ENCODE data around the gene PHOX2B.
"Not testable (repeated sequence)": the region's sequence is repeated elsewhere in the genome, so short reads cannot be mapped to it uniquely, and the experiment has no call there.

Gene PHOX2B

DNA sequence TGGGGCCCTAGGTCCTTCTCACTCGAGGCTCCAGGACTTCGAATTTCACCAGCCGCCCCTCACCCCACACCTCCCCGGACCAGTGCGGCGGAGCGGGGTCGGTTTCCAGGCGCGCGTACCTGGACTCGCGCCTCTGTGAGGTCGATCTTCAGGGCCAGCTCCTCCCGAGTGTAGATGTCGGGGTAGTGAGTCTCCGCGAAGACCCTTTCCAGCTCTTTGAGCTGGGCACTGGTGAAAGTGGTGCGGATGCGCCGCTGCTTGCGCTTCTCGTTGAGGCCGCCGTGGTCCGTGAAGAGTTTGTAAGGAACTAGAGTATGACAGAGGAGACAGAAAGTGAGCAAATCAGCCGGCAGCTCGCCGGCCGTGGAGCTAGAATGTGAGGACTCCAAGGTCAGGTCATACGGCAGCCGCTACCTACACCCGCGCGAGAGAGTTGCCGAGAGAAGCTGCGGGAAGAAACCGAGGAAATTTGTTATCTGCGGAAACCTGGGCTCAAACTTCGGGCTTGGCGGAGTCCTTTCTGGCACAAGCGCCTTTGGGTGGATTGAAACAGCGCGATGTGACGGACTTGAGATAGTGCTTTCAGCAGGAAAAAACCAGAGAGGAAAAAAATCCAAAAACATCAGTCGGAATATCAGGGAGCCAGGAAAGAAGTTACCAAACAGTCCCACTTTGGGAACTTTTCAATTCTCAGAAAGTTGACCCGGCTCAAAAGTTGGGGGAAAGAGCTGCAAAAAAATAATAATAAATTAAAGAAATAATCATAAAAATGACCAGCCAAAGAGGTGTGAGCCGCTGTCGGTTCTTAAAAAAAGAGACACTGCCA, 1.1 kb downstream of the PHOX2B start:
- DNase-seq: no peak

GRCh38 chr4:41746440-41747229, 1.9 kb downstream of the PHOX2B start:
- no peak for DNase-seq

- DNase-seq: no peak
Measured at GRCh38 chr4:41746025-41746439, 2.5 kb downstream of the PHOX2B start.

DNA sequence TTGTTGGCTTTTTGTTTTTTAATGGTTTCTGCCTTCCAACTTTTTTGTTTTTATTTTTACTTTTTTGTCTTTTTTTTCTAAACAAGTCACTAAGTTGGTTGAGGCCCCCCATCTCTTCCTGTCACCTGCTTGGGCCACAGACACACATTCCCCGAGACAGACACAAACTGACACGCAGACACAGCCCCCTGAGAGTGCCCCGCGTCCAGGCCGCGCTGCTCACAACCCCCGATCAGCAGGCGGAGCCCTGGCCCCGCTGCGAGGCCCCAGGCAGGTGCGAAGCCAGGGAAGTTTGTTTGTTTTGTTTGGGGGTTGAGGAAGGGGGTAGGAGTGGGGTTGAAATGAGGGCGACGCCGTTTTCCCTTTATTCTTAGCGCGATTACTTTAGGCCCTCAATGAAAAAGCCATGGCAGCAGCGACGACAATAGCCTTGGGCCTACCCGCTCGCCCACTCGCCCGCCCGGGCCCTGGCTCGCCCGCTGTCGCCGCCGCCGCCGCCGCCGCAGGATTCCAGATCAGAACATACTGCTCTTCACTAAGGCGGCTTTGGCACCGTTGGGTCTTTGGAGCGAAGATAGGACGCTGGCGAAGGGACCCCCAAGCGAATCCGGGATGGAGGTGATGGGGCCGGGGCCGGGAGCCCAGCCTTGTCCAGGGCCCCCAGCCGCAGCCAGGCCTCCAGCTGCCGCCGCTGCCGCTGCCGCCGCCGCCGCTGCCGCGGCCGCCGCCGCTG, 3.1 kb downstream of the PHOX2B start:
- no peak for DNase-seq

- DNase-seq: no peak
Measured at GRCh38 chr4:41744572-41745291, 3.8 kb downstream of the PHOX2B start.

GRCh38 chr4:41741354-41741753, 7.2 kb downstream of the PHOX2B start:
- DNase-seq: no peak

DNA sequence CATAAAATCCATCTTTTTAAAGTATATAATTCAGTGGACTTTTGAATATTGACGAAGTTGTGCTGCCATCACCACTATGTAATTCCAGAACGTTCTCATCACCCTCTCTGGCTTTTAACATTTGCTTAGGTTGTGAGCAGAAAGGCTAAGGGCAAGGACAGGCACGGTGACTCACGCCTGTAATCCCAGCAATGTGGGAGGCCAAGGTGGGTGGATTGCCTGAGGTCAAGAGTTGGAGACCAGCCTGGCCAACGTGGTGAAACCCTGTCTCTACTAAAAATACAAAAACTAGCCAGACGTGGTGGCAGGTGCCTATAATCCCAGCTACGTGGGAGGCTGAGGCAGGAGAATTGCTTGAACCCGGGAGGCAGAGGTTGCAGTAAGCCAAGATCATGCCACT, 11.0 kb downstream of the PHOX2B start:
- not testable (repeated sequence) for DNase-seq

- DNase-seq: no peak
Measured at GRCh38 chr4:41734371-41734770, 14.2 kb downstream of the PHOX2B start.

DNA sequence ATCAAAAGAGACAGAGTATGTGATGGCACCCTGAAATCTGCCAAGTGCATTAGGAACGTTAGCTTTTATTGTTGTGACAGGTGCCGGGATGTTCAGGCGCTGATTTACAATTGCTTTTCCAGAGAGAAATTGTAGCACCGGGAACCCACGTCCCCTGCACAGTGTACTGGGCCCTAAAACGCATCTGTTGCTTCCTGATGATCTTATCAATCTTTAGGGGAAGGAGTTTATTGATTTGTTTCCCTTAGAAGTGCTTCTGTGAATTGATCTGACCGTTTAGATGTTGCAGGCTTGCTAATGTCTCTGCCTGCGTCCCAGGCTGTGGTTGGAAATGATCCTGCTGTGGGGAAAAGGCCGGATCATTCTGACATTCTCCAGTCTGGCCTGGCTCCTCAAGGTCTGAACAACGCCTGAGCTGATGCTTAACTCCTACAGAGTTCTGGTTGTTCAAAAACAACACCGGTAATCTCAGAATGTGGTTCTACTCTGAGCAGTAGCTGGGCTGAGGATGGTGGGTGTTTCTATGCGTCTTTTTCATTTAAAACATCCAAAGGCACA, 16.9 kb downstream of the PHOX2B start:
- DNase-seq: no peak

GRCh38 chr4:41728573-41728913, 20.0 kb downstream of the PHOX2B start:
- no peak for DNase-seq

- no peak for DNase-seq
Measured at GRCh38 chr4:41727861-41728572, 20.5 kb downstream of the PHOX2B start.

DNA sequence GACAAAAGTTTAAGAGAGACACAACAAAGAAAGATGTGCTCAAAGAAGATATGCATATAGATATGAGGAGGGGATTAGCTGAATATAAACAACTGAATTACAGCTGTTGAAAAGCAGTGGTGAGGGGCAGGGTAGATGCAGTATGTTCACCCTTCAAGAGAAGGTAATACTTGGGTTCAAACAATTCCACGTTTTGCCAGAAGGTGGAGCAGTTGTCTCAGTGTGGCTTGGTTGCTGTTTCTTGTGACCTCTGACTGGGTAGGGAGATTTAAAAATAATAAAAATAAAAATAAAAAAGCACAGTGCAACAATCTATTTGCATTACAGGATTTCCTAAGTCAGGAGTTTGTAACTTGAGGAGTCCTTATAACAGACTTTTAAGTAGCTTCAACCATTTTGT, 23.3 kb downstream of the PHOX2B start:
- DNase-seq: no peak

DNA sequence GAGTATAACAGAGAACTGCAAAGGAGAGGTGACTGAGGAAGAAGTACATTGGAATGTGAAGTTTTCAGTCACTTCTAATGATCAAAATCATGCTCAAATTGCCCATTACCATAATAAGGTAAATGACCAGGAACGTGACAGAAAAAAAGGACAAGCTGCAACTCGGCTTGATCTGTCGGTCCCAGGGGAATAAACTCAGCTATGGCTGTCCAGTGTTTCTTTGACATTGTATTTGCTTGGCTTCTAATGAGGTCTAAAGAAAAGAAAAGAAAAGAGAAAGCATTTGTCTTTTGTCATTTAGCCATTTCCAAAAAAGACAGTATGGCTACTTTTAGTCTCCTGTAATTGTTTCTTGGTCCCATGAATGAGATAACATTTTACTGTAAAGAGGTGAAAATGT, 25.2 kb downstream of the PHOX2B start:
- no peak for DNase-seq

GRCh38 chr4:41722181-41722580, 26.3 kb downstream of the PHOX2B start:
- no peak for DNase-seq

DNA sequence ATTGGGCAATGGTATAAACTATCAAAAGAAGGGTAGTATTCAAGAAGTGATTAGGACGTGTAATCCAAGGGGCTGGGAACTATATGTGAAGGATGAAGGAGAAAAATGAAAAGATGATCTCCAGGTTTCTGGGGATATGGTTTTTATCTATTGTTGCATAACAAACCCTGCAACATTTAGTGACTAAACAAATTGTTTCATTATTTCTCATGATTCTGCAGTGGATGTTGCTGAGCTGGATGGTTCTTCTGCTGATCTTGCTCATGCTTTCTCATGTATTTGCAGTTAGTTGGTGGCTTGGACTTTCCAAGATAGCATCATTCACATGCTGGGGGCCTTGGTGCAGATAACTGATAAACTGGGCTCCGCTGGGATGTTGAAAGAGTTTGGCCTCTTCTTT, 29.1 kb downstream of the PHOX2B start:
- no peak for DNase-seq

GRCh38 chr4:41718907-41719306, 29.6 kb downstream of the PHOX2B start:
- DNase-seq: no peak

DNA sequence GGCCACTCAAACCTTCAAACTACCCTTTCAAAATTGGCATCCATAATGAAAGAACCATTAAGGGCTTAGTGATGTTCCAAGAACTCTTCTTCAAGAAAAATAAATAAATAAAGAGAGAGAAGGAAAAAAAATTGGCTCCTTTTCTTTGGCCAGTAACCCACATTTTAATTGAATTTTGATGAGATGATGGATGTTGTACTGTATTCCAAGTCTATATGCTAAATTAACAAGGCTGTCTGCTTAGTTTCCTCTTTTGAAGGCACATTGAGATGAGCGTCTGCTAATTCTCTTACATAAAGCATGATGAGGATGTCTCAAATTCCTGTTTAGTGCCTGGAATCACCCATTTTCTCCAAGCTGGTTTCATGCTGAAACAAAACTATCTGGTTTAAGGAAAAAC, 33.4 kb downstream of the PHOX2B start:
- no peak for DNase-seq

DNA sequence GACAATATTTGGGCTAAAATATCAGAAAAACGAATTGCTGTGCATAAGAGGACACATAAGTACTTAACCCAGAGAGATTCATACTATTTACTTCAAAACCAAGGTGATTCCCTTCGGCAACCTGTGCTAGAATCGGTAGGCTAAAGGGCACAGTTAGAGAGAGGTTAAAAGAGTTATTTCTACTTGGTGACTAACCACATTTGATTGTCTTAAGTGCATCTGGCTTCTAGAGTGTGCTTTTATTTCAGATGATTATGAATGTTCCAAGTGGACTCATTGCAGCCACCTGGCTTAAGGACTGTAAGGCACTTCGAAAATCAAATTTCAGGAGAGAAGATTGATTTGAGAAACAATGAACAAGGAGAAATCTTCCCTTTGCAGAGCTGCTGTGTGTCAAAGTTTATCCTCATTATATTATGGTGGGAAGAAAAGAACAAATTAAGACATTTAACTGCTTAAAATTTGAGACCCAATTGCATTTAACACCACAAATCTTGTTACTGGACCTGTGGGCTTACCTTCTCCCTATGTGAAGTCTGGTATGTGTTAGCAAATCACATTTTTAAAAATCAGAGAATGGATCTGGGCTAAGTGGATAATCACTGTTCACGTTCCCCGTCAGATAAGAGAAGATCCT, 34.0 kb downstream of the PHOX2B start:
- no peak for DNase-seq

DNA sequence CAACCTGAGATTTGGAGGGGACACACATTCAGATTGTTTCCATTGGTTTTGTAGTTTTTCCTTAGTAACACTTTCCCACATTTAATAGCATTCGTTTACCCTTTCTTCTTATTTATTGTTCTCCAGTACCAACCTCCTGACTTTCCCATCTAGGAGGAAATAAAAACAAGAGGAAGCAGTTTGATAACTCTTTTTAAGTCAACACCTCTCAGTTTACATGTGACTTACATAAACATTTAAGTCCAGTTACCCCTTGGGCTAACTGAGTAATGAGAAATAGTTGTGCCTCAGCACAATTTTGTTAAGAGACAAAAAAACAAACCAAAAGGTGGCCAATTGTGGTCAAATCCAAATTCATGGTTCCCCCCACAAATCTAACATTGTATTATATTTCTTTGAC, 34.8 kb downstream of the PHOX2B start:
- no peak for DNase-seq

GRCh38 chr4:41712425-41712824, 36.1 kb downstream of the PHOX2B start:
- no peak for DNase-seq

DNA sequence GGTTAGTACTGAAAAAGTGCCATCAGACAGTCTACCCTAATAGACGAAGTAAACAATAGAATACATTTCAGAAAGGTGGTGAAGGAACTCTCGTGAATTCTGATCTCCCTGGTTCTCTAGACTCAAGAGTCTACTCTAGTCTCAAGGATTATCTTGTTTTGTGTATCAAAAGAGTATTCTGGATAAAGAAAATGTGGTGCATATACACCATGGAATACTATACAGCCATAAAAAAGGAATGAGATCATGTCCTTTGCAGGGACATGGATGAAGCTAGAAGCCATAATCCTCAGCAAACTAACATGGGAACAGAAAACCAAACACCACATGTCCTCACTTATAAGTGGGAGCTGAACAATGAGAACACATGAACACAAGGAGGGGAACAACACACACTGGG, 36.9 kb downstream of the PHOX2B start:
- not testable (repeated sequence) for DNase-seq
